MCF 10A (cell line): ENCODE data around the gene PTPN20. TPM values are rescaled to one million over a fixed set of nuclear protein-coding genes. Genes with fewer than 3 reads are reported as not detected.
"Not testable (repeated sequence)": the region's sequence is repeated elsewhere in the genome, so short reads cannot be mapped to it uniquely, and the experiment has no call there.

Experiments
- BruUV-seq: library from RNA; stranded (reverse); fragments of 400-500 nt; replicated peaks from 2 replicates; lab custom pipeline; 2021; lab: Mats Ljungman, UMichigan
- CTCF ChIA-PET: fragments of 300-600 bp; sonication (Branson Sonifier 250); formaldehyde crosslinking; extraction: SDS; loops from one replicate; lab custom pipeline; 2021; ENCODE audit warnings: antibody characterized with exemption, inconsistent platforms; lab: Yijun Ruan, JAX
- POLR2A ChIA-PET: fragments of 300-600, 350-650 bp; sonication (Branson Sonifier 250); formaldehyde crosslinking; extraction: SDS; loops from one replicate; lab custom pipeline; 2020; ENCODE audit warnings: antibody characterized with exemption, inconsistent platforms; lab: Yijun Ruan, JAX
- DNase-seq: peaks from one replicate; pipeline ENCODE4 v3.0.0-alpha.2; 2018; ENCODE audit not compliant: unreplicated experiment
- H3K27ac Mint-ChIP-seq: one replicate; pipeline ENCODE4 v1.8.0; 2022; ENCODE audit warnings: mild to moderate bottlenecking, low read depth, mixed read lengths; ENCODE audit not compliant: unreplicated experiment
- H3K27me3 Mint-ChIP-seq: one replicate; pipeline ENCODE4 v1.8.0; 2022; ENCODE audit warnings: mixed read lengths; ENCODE audit not compliant: insufficient read depth, unreplicated experiment
- H3K36me3 Mint-ChIP-seq: one replicate; pipeline ENCODE4 v1.8.0; 2022; ENCODE audit warnings: mild to moderate bottlenecking, moderate library complexity, mixed read lengths; ENCODE audit not compliant: insufficient read depth, unreplicated experiment
- H3K4me1 Mint-ChIP-seq: one replicate; pipeline ENCODE4 v1.8.0; 2022; ENCODE audit warnings: mixed read lengths; ENCODE audit not compliant: insufficient read depth, unreplicated experiment
- H3K4me3 Mint-ChIP-seq: one replicate; pipeline ENCODE4 v1.8.0; 2022; ENCODE audit warnings: mild to moderate bottlenecking, moderate library complexity, mixed read lengths; ENCODE audit not compliant: unreplicated experiment
- H3K9me3 Mint-ChIP-seq: one replicate; pipeline ENCODE4 v1.8.0; 2022; ENCODE audit warnings: mixed read lengths; ENCODE audit not compliant: unreplicated experiment
- intact Hi-C: fragments of 100-400 bp; cut with micrococcal nuclease; formaldehyde crosslinking; loops from 2 replicates; pipeline ENCODE4 v1.14.1; 2022
- total RNA-seq: library from RNA; stranded (reverse); gene quantifications from 2 replicates; pipeline ENCODE4 v1.2.3, GENCODE V29; 2022

PTPN20 gene
- total RNA-seq, 1 experiment from 2014 or later: 0.26 TPM

GRCh38 chr10:46925156-46925555 is 13.9 kb downstream of the PTPN20 start:
- H3K36me3 Mint-ChIP-seq, H3K4me1 Mint-ChIP-seq, CTCF ChIA-PET, H3K4me3 Mint-ChIP-seq, H3K27ac Mint-ChIP-seq, H3K27me3 Mint-ChIP-seq, BruUV-seq, POLR2A ChIA-PET, H3K9me3 Mint-ChIP-seq, intact Hi-C loops, DNase-seq: not testable (repeated sequence)

DNA sequence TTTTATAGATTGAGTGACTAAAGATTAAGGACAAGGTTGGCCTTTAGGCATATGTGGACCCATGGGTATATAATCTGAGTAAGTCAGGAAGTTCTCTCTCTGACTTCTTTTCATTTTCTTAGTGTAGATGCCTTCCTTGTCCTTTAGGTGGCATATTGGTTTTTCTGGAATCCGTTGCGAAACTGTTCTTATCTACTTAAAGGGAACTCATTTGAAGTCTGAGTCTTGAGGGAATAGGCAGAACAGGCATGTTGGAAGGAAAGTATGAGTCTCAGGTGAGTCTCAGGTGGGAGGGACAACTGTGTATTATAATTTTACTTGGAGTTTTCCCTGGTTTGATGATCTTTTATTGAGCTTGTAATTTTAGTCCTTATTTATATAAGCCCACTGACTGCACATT is 14.6 kb downstream of the PTPN20 start:
- CTCF ChIA-PET, POLR2A ChIA-PET, intact Hi-C loops, H3K4me3 Mint-ChIP-seq, H3K4me1 Mint-ChIP-seq, DNase-seq, H3K36me3 Mint-ChIP-seq, BruUV-seq, H3K9me3 Mint-ChIP-seq, H3K27me3 Mint-ChIP-seq, H3K27ac Mint-ChIP-seq: not testable (repeated sequence)

DNA sequence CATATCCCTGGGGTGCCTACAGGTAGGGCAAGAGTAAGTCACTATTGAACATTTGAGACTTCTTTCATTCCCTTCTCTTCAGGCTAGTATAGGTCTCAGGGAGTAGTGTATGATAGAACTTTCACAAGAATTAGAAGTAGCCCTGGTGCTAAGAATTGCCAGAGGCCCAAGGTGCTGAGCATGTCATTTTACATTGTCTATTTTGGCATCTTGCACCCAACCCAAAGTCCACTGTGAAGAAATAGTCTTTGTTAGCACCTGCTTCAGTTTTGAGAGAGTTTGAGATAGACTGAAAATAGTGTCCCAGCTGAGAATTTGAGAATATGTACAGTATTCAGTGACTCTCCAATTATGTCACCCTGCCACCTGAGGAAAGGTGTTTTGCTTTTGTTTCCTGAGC is 17.6 kb downstream of the PTPN20 start:
- POLR2A ChIA-PET, BruUV-seq, H3K4me1 Mint-ChIP-seq, H3K4me3 Mint-ChIP-seq, CTCF ChIA-PET, intact Hi-C loops, H3K36me3 Mint-ChIP-seq, H3K27ac Mint-ChIP-seq, DNase-seq, H3K9me3 Mint-ChIP-seq, H3K27me3 Mint-ChIP-seq: not testable (repeated sequence)

DNA sequence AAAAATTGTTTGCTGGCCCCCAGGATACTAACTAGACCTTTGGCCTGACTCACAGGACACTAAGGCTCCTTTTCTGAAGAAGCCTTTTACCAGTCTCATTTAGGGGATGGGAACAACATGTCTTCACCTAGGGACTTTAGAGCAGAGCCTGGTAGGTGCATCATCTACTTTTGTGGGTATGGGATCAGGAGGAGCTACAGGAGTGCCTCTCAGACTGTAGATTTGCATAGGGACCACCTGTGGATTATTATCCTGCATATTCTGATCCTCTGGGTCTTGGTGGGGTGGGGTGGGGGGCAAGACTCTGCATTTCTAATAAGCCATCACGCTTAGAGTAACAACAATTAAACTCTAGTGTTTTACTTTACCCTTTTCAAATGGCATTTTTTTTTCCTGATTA is 21.2 kb downstream of the PTPN20 start:
- H3K4me3 Mint-ChIP-seq, H3K9me3 Mint-ChIP-seq, CTCF ChIA-PET, DNase-seq, intact Hi-C loops, H3K27ac Mint-ChIP-seq, H3K27me3 Mint-ChIP-seq, POLR2A ChIA-PET, BruUV-seq, H3K36me3 Mint-ChIP-seq, H3K4me1 Mint-ChIP-seq: not testable (repeated sequence)

GRCh38 chr10:46941091-46941490 is 29.9 kb downstream of the PTPN20 start:
- BruUV-seq, CTCF ChIA-PET, intact Hi-C loops, H3K4me1 Mint-ChIP-seq, H3K9me3 Mint-ChIP-seq, DNase-seq, H3K36me3 Mint-ChIP-seq, POLR2A ChIA-PET, H3K27ac Mint-ChIP-seq, H3K4me3 Mint-ChIP-seq: not testable (repeated sequence)
- peaks cover 11% of the 10 kb centered on the region for H3K27me3 Mint-ChIP-seq

- BruUV-seq, H3K4me1 Mint-ChIP-seq, DNase-seq, H3K9me3 Mint-ChIP-seq, intact Hi-C loops, H3K4me3 Mint-ChIP-seq, H3K27ac Mint-ChIP-seq, H3K36me3 Mint-ChIP-seq, POLR2A ChIA-PET: not testable (repeated sequence)
- peaks cover 11% of the 10 kb centered on the region for H3K27me3 Mint-ChIP-seq
- CTCF ChIA-PET: interaction anchor here (0.7 kb wide), 1 partner anchor 428 kb away, joined by 4 read pairs; no protein-coding TSS in a partner anchor
These were observed 37.7 kb downstream of the PTPN20 start for GRCh38 chr10:46948687-46949518.

- BruUV-seq, intact Hi-C loops, H3K4me3 Mint-ChIP-seq, H3K27ac Mint-ChIP-seq, H3K4me1 Mint-ChIP-seq, H3K27me3 Mint-ChIP-seq, H3K36me3 Mint-ChIP-seq, POLR2A ChIA-PET, CTCF ChIA-PET, H3K9me3 Mint-ChIP-seq: not testable (repeated sequence)
- DNase-seq: peak; percentile 0
These were observed 41.3 kb downstream of the PTPN20 start for GRCh38 chr10:46952540-46952939.

GRCh38 chr10:46960742-46961141 is 49.5 kb downstream of the PTPN20 start:
- intact Hi-C loops, POLR2A ChIA-PET, H3K9me3 Mint-ChIP-seq, H3K4me1 Mint-ChIP-seq, BruUV-seq, H3K27ac Mint-ChIP-seq, H3K4me3 Mint-ChIP-seq, H3K36me3 Mint-ChIP-seq, DNase-seq, H3K27me3 Mint-ChIP-seq, CTCF ChIA-PET: not testable (repeated sequence)

- CTCF ChIA-PET, H3K27me3 Mint-ChIP-seq, H3K4me1 Mint-ChIP-seq, H3K4me3 Mint-ChIP-seq, BruUV-seq, H3K27ac Mint-ChIP-seq, H3K36me3 Mint-ChIP-seq, DNase-seq, POLR2A ChIA-PET, intact Hi-C loops, H3K9me3 Mint-ChIP-seq: not testable (repeated sequence)
These were observed 52.1 kb downstream of the PTPN20 start for GRCh38 chr10:46963356-46963755.
